T-helper 2 cell treated with Interferon-gamma antibody and Interleukin-4, amounts not matched to agents 100 ng/mL and 5 ng/mL, for 36 hours (primary cell): ENCODE data around the gene TPRG1. TPM values are rescaled to one million over a fixed set of nuclear protein-coding genes. Genes with fewer than 3 reads are reported as not detected.

Experiments used
- intact Hi-C: fragments of 100-400 bp; cut with micrococcal nuclease; formaldehyde crosslinking; loops from one replicate; pipeline ENCODE4 v1.15.1; 2023
- total RNA-seq: library from RNA; stranded (reverse); gene quantifications from 2 replicates; pipeline ENCODE4 v1.2.3, GENCODE V29; 2022

The TPRG1 gene
- total RNA-seq, 1 donor from 2014 or later = 27.6 TPM

GRCh38 chr3:189275182-189275581 is 103.4 kb downstream of the TPRG1 start:
- intact Hi-C loops = loop anchor here (10.0 kb wide), 1 partner anchor 120 kb away; no protein-coding TSS in a partner anchor

GRCh38 chr3:189275852-189276251 is 104.1 kb downstream of the TPRG1 start:
- intact Hi-C loops = loop anchor here (10.0 kb wide), 1 partner anchor 119 kb away; no protein-coding TSS in a partner anchor

GRCh38 chr3:189276444-189277219 is 104.9 kb downstream of the TPRG1 start:
- intact Hi-C loops = loop anchor here (10.0 kb wide), 1 partner anchor 118 kb away; no protein-coding TSS in a partner anchor

GRCh38 chr3:189277711-189278110 is 105.9 kb downstream of the TPRG1 start:
- intact Hi-C loops = loop anchor here (10.0 kb wide), 1 partner anchor 117 kb away; no protein-coding TSS in a partner anchor

GRCh38 chr3:189278221-189278620 is 106.5 kb downstream of the TPRG1 start:
- intact Hi-C loops = loop anchor here (10.0 kb wide), 1 partner anchor 117 kb away; no protein-coding TSS in a partner anchor

- intact Hi-C loops = no loop called here
These were observed 110.4 kb downstream of the TPRG1 start for GRCh38 chr3:189282189-189282588.

- intact Hi-C loops = loop anchor here (1.0 kb wide), 1 partner anchor 21 kb away; no protein-coding TSS in a partner anchor
These were observed 111.0 kb downstream of the TPRG1 start for GRCh38 chr3:189282741-189283140.

- intact Hi-C loops = loop anchor here (2.0 to 5.0 kb wide), 2 partner anchors 13 to 36 kb away; no protein-coding TSS in a partner anchor
These were observed 114.4 kb downstream of the TPRG1 start for GRCh38 chr3:189286188-189286587.

GRCh38 chr3:189286916-189287315 is 115.1 kb downstream of the TPRG1 start:
- intact Hi-C loops = loop anchor here (2.0 to 5.0 kb wide), 2 partner anchors 14 to 35 kb away; no protein-coding TSS in a partner anchor

- intact Hi-C loops = loop anchor here (1.0 to 5.0 kb wide), 2 partner anchors 17 to 34 kb away; no protein-coding TSS in a partner anchor
These were observed 116.8 kb downstream of the TPRG1 start for GRCh38 chr3:189288348-189289235.

GRCh38 chr3:189289251-189289650 is 117.5 kb downstream of the TPRG1 start:
- intact Hi-C loops = loop anchor here (1.0 to 5.0 kb wide), 2 partner anchors 16 to 33 kb away; no protein-coding TSS in a partner anchor

- intact Hi-C loops = no loop called here
These were observed 121.1 kb downstream of the TPRG1 start for GRCh38 chr3:189292667-189293484.

- intact Hi-C loops = loop anchor here (5.0 kb wide), 1 partner anchor 38 kb away; no protein-coding TSS in a partner anchor
These were observed 122.9 kb downstream of the TPRG1 start for GRCh38 chr3:189294649-189295048.

- intact Hi-C loops = loop anchor here (5.0 kb wide), 1 partner anchor 37 kb away; no protein-coding TSS in a partner anchor
These were observed 123.3 kb downstream of the TPRG1 start for GRCh38 chr3:189295089-189295488.

GRCh38 chr3:189297932-189298331 is 126.2 kb downstream of the TPRG1 start:
- intact Hi-C loops = loop anchor here (5.0 kb wide), 1 partner anchor 34 kb away; no protein-coding TSS in a partner anchor

GRCh38 chr3:189298469-189299375 is 127.0 kb downstream of the TPRG1 start:
- intact Hi-C loops = loop anchor here (5.0 kb wide), 1 partner anchor 34 kb away; no protein-coding TSS in a partner anchor

GRCh38 chr3:189300345-189300744 is 128.6 kb downstream of the TPRG1 start:
- intact Hi-C loops = loop anchor here (10.0 kb wide), 2 partner anchors 264 to 1496 kb away; no protein-coding TSS in a partner anchor

GRCh38 chr3:189301479-189301878 is 129.7 kb downstream of the TPRG1 start:
- intact Hi-C loops = loop anchor here (10.0 kb wide), 2 partner anchors 263 to 1497 kb away; no protein-coding TSS in a partner anchor

- intact Hi-C loops = loop anchor here (1.0 to 10.0 kb wide), 3 partner anchors 20 to 1499 kb away; no protein-coding TSS in a partner anchor
These were observed 131.8 kb downstream of the TPRG1 start for GRCh38 chr3:189303584-189303983.
